Pancreas (tissue), 10 donors: Measurements from ENCODE around the gene TMEM63A. TPM values are rescaled to one million over a fixed set of nuclear protein-coding genes. Genes with fewer than 3 reads are reported as not detected.

ENCODE experiments used
- ATAC-seq, 4 donors: fragments of 200-7000 bp; cut with Tn5 transposase; one replicate each; pipeline versions ENCODE4 v1.8.0 to v1.9.1; 2020; ENCODE audit warnings: mild to moderate bottlenecking in 4 of 4, moderate library complexity in 4 of 4
- DNase-seq, 6 donors: peaks; one replicate each; pipeline ENCODE4 v3.0.0-alpha.2; 2020
- FAIRE-seq: peaks from 2 replicates; lab custom pipeline; 2012; peaks lifted over from hg19 to GRCh38; lab: Jason Lieb, UNC
- H3K27ac ChIP-seq, 4 donors: fragments of 200-600 bp; sonication (generic); 1 replicate in 3 of 4; 2 replicates in 1 of 4; pipeline versions ENCODE4 v1.5.0 to v1.8.0; 2020
- H3K27me3 ChIP-seq, 4 donors: fragments of 200-600 bp; one replicate each; pipeline ENCODE4 v1.8.0; 2021
- H3K36me3 ChIP-seq, 3 donors: fragments of 200-600 bp; sonication (generic) in 1 of 3; one replicate each; pipeline versions ENCODE4 v1.5.0 to v1.8.0; 2020 to 2021
- H3K4me1 ChIP-seq, 3 donors: fragments of 200-600 bp; one replicate each; pipeline ENCODE4 v1.8.0; 2021
- H3K4me3 ChIP-seq, 4 donors: fragments of 200-600 bp; sonication (generic) in 2 of 4; one replicate each; pipeline versions ENCODE4 v1.5.0 to v1.8.0; 2020 to 2021
- H3K9me3 ChIP-seq, 4 donors: fragments of 200-600 bp; one replicate each; pipeline ENCODE4 v1.8.0; 2021
- CTCF ChIP-seq, 4 donors: fragments of 200-600 bp; sonication (generic) in 3 of 4; IDR thresholded peaks; one replicate each; pipeline versions ENCODE4 v1.5.0 to v1.8.0; 2021; ENCODE audit warnings: antibody characterized with exemption in 4 of 4
- WGBS, 2 donors: extraction: QIAGEN DNeasy Blood & Tissue Kit; methylation state at CpG; one replicate each; pipeline ENCODE4 v1.1.7; 2013; 5-methylcytosine and 5-hydroxymethylcytosine counted together
- intact Hi-C, 3 donors: fragments of 100-400 bp; cut with DNase I; formaldehyde crosslinking; loops; one replicate each; pipeline versions ENCODE4 v1.11.1 to v1.14.2; 2022
- polyA plus RNA-seq, 2 donors: library from polyadenylated mRNA; stranded (reverse); fragments of 200-250 nt; gene quantifications; one replicate each; pipeline ENCODE4 v1.2.3, GENCODE V29; 2013
- total RNA-seq, 6 donors: library from RNA; stranded (reverse); fragmentation: NEBNext Ultra II Directional in 4 of 6; extraction: Animal tissue kit (Norgen Biotek cat#: 25700) in 4 of 6; gene quantifications; one replicate each; pipeline versions ENCODE4 v1.2.1 to v1.2.4, GENCODE V29; 2021 to 2023
- donor health status: healthy with polysubstance abuse.
- donor health status: DM: no; HTN: no; CAD: no; lungs with moderate emphysema.
- donor health status: DM: no; HTN: no; CAD: no.
- donor health status: control.
- donor health status: control.
- donor health status: Bipolar disorder and iron deficiency.
- donor health status: DM: yes; HTN: yes; CAD: no.
- donor health status: DM: no; HTN: no; CAD: no.
- donor health status: DM: no; HTN: no; CAD: no.
- donor health status: DM: yes; HTN: yes; CAD: no.

The TMEM63A gene
- total and polyA plus RNA-seq, 8 donors, result 56.3 to 185 (median 84.0) TPM

- peaks cover 0 to 43% (median 14%) of the 10 kb centered on the region in 3 donors for H3K36me3 ChIP-seq
- no peak for FAIRE-seq
Observed at GRCh38 chr1:225830841-225831240, 51.3 kb downstream of the TMEM63A start.

GRCh38 chr1:225828706-225829345 lies 53.4 kb downstream of the TMEM63A start:
- FAIRE-seq, result no peak
- intact Hi-C loops, result no loop called here
- Histone ChIP-seq H3K36me3 (peaks cover 0 to 43% (median 14%) of the 10 kb centered on the region in 3 donors), H3K4me1 (peaks cover 18 to 38% (median 28%) of the 10 kb centered on the region in 3 donors), H3K27ac (no peak overlapping the region), H3K4me3 (no peak overlapping the region), H3K27me3 (no peaks in the 10 kb centered on the region), H3K9me3 (no peaks in the 10 kb centered on the region)
- 83% methylated on average over 14 of the region's 14 CpGs for WGBS, 2 donors
- no peak for ATAC-seq
- TF ChIP-seq CTCF (IDR thresholded peaks at IDR 0.05), result no peak
- DNase-seq, result peak in 2 of 6 donors; percentile 51 to 60

More at GRCh38 chr1:225830841-225831240, 51.3 kb downstream of the TMEM63A start:
- ATAC-seq (no peak), DNase-seq (no peak)
- Histone ChIP-seq H3K27ac (no peak overlapping the region), H3K27me3 (no peaks in the 10 kb centered on the region), H3K9me3 (no peaks in the 10 kb centered on the region), H3K4me1 (peaks cover 11 to 21% (median 12%) of the 10 kb centered on the region in 3 donors), H3K4me3 (no peak overlapping the region)
- intact Hi-C loops, result no loop called here
- 88 to 92% methylated on average over 6 of the region's 6 CpGs for WGBS, 2 donors
- no peak for TF ChIP-seq CTCF (IDR thresholded peaks at IDR 0.05)

- H3K27me3 ChIP-seq, result no peaks in the 10 kb centered on the region
- WGBS, 2 donors, result 38 to 43% methylated on average over 8 of the region's 8 CpGs
- no peaks in the 10 kb centered on the region for H3K9me3 ChIP-seq
- H3K36me3 ChIP-seq, result peaks cover 0 to 29% (median 4%) of the 10 kb centered on the region in 3 donors
- ATAC-seq (no peak), DNase-seq (peak in 2 of 6 donors; percentile 45 to 48), FAIRE-seq (no peak)
- peak overlapping the region in 1 of 4 donors; percentile 25 for H3K4me3 ChIP-seq
- intact Hi-C loops, result no loop called here
- H3K4me1 ChIP-seq, result peaks cover 20 to 46% (median 38%) of the 10 kb centered on the region in 3 donors
- peak overlapping the region in 2 of 4 donors; percentile 40 to 77 for H3K27ac ChIP-seq
- no peak for TF ChIP-seq CTCF (IDR thresholded peaks at IDR 0.05)
Observed at GRCh38 chr1:225827076-225827475, 55.1 kb downstream of the TMEM63A start.

GRCh38 chr1:225825607-225826007 lies 56.6 kb downstream of the TMEM63A start:
- Histone ChIP-seq H3K36me3 (peaks cover 0 to 15% (median 0%) of the 10 kb centered on the region in 3 donors), H3K27ac (peak overlapping the region; percentile 47 to 77 (median 61)), H3K4me1 (peaks cover 31 to 58% (median 49%) of the 10 kb centered on the region in 3 donors), H3K27me3 (no peaks in the 10 kb centered on the region), H3K4me3 (peak overlapping the region in 2 of 4 donors; percentile 1 to 24), H3K9me3 (no peaks in the 10 kb centered on the region)
- DNase-seq, result peak in 1 of 6 donors; percentile 58
- TF ChIP-seq CTCF (IDR thresholded peaks at IDR 0.05), result no peak
- ATAC-seq, result peak; percentile 18 to 43 (median 26)
- intact Hi-C loops, result no loop called here
- WGBS, 2 donors, result 37 to 39% methylated on average over 7 of the region's 7 CpGs
- no peak for FAIRE-seq

GRCh38 chr1:225825078-225825477 lies 57.1 kb downstream of the TMEM63A start:
- Histone ChIP-seq H3K4me3 (peak overlapping the region in 2 of 4 donors; percentile 1 to 24), H3K4me1 (peaks cover 37 to 63% (median 54%) of the 10 kb centered on the region in 3 donors), H3K27me3 (no peaks in the 10 kb centered on the region), H3K9me3 (no peaks in the 10 kb centered on the region), H3K27ac (peak overlapping the region; percentile 47 to 77 (median 63)), H3K36me3 (peaks cover 0 to 12% (median 0%) of the 10 kb centered on the region in 3 donors)
- no peak for TF ChIP-seq CTCF (IDR thresholded peaks at IDR 0.05)
- FAIRE-seq (no peak), DNase-seq (peak; percentile 73 to 92 (median 84)), ATAC-seq (peak; percentile 77 to 83 (median 80))
- intact Hi-C loops, result no loop called here
- 36 to 39% methylated on average over 6 of the region's 6 CpGs for WGBS, 2 donors
